Measurements from ENCODE around the gene C1QTNF12. TPM values are rescaled to one million over a fixed set of nuclear protein-coding genes. Genes with fewer than 3 reads are reported as not detected.

C1QTNF12 gene
- total RNA-seq, 2 donors from 2014 or later = not detected

DNA sequence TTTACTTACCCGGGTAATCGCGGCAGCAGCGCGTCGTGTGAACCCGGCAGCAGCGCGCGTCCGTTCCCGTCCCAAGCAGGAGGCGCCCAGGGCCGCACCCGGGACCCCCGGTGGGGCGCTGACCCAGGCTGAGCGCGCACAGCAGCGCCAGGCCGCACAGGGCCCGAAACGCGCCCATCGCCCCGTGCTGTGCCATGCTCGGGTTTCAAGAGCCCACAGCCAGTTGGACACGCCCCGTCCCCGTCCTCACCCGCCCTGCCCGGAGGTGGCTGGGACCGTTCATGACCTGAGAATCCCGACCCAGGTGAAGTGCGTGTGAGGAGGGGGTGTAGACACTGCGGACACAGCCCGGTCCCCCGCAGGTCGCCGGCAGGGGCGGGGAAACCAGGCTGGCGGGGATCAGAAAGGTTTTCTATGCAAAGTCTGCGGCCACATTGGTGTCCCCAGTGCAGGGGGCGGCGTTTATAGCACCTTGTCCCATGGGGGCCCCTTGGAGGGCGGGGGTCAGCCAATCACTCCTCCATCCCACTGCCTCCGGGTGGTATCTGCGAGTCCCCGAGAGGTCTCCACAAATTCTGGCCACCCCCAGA lies 40.1 kb downstream of the C1QTNF12 start, which contains the start of gene TNFRSF18:
TNFRSF18 (minus strand) TSS at position 217 of the 590 bp plus-strand sequence; CDS start at position 196, 21 bp downstream.
- H3K27me3 ChIP-seq = peaks cover 6 to 8% of the 10 kb centered on the region in 2 donors
- DNase-seq (ENCODE audit: low spot score) = no peak
- peak within 1 kb of the TSS in 1 of 2 donors; percentile 37 for H3K4me3 ChIP-seq
- TF ChIP-seq CTCF (IDR thresholded peaks at IDR 0.05) = no peak
- H3K36me3 ChIP-seq = no peaks in the 10 kb centered on the region
- H3K27ac ChIP-seq = no peak within 1 kb of the TSS
- H3K9me3 ChIP-seq = no peaks in the 10 kb centered on the region
- H3K4me1 ChIP-seq = peaks cover 0 to 26% of the 10 kb centered on the region in 2 donors

- Histone ChIP-seq H3K27ac (no peak overlapping the region), H3K9me3 (no peaks in the 10 kb centered on the region), H3K27me3 (peaks cover 6 to 8% of the 10 kb centered on the region in 2 donors), H3K4me1 (peaks cover 0 to 32% of the 10 kb centered on the region in 2 donors), H3K36me3 (no peaks in the 10 kb centered on the region), H3K4me3 (peak overlapping the region in 1 of 2 donors; percentile 37)
- no peak for DNase-seq (ENCODE audit: low spot score)
- no peak for TF ChIP-seq CTCF (IDR thresholded peaks at IDR 0.05)
Observed at GRCh38 chr1:1205769-1206375, 40.6 kb downstream of the C1QTNF12 start.

DNA sequence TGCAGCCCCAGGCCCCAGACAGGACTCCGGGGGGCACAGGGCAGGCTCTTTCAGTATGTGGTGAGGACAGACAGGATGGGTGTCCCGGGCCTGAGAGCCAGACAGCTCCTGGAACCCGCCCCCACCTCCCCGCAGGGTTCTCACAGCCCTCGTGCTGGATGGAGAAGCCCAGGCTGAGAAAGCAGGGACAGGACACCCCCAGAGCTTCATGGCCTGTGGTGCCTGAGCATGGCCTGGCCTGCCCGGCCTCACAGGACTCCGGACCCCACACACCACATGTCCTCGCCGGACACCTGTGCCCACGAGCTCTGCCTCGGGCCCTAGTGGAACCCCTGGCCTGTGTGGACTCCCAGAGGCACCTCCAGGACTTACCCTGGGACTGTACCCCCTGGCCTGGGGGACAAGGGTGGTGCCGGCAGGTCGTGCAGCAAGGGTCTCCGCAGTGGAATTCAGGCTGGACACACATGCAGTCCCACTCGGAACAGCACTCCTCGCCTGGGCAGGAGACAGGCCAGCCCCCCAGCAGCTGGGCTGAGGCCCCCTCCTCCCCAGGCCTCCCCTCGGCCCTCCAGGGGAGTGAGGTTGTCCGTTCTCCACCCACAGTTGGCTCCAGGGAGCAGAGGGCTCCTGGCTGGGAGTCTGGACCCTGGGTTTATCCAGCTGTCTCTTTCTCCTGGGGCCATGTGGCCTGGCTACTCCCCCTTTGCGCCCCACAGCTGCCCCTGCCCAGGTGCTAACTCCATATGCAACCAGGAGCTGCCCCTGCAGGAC lies 41.3 kb downstream of the C1QTNF12 start:
- Histone ChIP-seq H3K4me1 (peaks cover 0 to 36% of the 10 kb centered on the region in 2 donors), H3K4me3 (no peak overlapping the region), H3K9me3 (no peaks in the 10 kb centered on the region), H3K27ac (no peak overlapping the region), H3K36me3 (no peaks in the 10 kb centered on the region), H3K27me3 (peaks cover 6 to 8% of the 10 kb centered on the region in 2 donors)
- DNase-seq (ENCODE audit: low spot score) = no peak
- no peak for TF ChIP-seq CTCF (IDR thresholded peaks at IDR 0.05)

- TF ChIP-seq CTCF (IDR thresholded peaks at IDR 0.05) = no peak
- H3K4me1 ChIP-seq = peaks cover 0 to 36% of the 10 kb centered on the region in 2 donors
- no peaks in the 10 kb centered on the region for H3K36me3 ChIP-seq
- no peaks in the 10 kb centered on the region for H3K9me3 ChIP-seq
- H3K27me3 ChIP-seq = peaks cover 6 to 8% of the 10 kb centered on the region in 2 donors
- no peak overlapping the region for H3K4me3 ChIP-seq
- H3K27ac ChIP-seq = no peak overlapping the region
- no peak for DNase-seq (ENCODE audit: low spot score)
Observed at GRCh38 chr1:1204425-1204920, 42.0 kb downstream of the C1QTNF12 start.

DNA sequence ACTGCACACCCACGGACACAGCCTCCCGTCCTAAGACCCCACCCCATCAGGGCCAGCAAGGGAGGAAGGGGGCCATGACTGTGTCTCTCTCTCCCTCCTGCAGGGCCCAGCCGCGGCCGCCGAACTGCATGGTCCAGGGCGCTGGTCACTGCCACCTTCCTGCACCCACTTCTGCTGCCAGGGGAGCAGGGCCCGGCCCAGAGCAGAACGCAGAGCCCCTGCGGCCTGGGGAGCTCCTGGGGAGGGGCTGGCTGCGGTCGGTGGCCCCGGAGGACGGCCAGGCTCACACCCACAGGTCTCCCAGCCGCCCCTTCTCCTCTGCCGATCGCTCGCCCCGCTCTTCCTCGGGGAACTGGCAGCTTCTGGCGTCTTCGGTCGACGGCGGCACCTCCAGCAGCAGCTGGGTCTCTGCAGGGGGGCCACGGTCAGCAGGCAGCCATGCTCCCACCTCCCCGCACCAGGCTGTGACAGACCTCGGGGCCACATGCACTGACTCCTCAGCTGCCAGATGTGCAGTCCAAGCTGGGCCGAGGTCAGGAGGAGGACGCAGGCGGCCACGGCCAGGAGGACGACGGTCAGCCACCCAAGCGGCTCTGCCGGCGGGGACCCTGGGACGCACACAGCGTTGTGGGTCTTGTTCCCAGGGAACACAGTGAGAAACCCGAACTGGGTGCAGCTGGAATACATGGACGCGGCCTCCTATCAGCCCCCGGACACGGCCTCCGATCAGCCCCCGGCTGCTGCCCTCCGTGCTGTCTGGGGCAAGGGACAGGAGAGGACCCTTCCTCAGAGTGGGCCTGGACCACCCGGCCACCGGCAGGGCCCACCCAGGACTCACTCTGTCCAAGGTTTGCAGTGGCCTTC lies 42.7 kb downstream of the C1QTNF12 start:
- H3K9me3 ChIP-seq = no peaks in the 10 kb centered on the region
- H3K27me3 ChIP-seq = peaks cover 6 to 8% of the 10 kb centered on the region in 2 donors
- DNase-seq (ENCODE audit: low spot score) = no peak
- peaks cover 0 to 35% of the 10 kb centered on the region in 2 donors for H3K4me1 ChIP-seq
- no peak overlapping the region for H3K4me3 ChIP-seq
- H3K36me3 ChIP-seq = no peaks in the 10 kb centered on the region
- TF ChIP-seq CTCF (IDR thresholded peaks at IDR 0.05) = no peak
- H3K27ac ChIP-seq = no peak overlapping the region
